ENCODE data around the gene AHRR.
"Not testable (repeated sequence)": the region's sequence is repeated elsewhere in the genome, so short reads cannot be mapped to it uniquely, and the experiment has no call there.

The AHRR gene

GRCh38 chr5:473551-474192 lies 152.2 kb downstream of the AHRR start:
- no peak for TF ChIP-seq CTCF (IDR thresholded peaks at IDR 0.05; ENCODE audit: control extremely low read depth, extremely low read depth, low read depth, missing control alignments)
- no peak for DNase-seq (ENCODE audit: extremely low spot score)
- ChIA-PET POLR2A (interaction anchor here (0.6 to 1.4 kb wide), 2 partner anchors 28 to 70 kb away, joined by 4 read pairs; no protein-coding TSS in a partner anchor), CTCF (interaction anchor here (1.3 to 3.0 kb wide), 2 partner anchors 27 to 157 kb away, joined by 4 to 22 read pairs; no protein-coding TSS in a partner anchor)

DNA sequence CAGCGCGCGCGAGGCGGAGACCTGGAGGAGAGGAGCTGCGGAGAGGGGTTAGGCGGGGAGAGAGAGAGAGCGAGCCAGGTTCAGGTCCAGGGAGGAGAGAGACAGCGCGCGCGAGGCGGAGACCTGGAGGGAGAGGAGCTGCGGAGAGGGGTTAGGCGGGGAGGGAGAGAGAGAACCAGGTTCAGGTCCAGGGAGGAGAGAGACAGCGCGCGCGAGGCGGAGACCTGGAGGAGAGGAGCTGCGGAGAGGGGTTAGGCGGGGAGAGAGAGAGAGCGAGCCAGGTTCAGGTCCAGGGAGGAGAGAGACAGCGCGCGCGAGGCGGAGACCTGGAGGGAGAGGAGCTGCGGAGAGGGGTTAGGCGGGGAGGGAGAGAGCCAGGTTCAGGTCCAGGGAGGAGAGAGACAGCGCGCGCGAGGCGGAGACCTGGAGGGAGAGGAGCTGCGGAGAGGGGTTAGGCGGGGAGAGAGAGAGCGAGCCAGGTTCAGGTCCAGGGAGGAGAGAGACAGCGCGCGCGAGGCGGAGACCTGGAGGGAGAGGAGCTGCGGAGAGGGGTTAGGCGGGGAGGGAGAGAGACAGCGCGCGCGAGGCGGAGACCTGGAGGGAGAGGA lies 152.8 kb downstream of the AHRR start:
- POLR2A ChIA-PET: interaction anchor here (0.6 to 1.4 kb wide), 2 partner anchors 28 to 69 kb away, joined by 4 read pairs; no protein-coding TSS in a partner anchor
- CTCF ChIA-PET: interaction anchor here (1.0 to 3.0 kb wide), 3 partner anchors 10 to 157 kb away, joined by 3 to 22 read pairs (median 4); no protein-coding TSS in a partner anchor
- not testable (repeated sequence) for DNase-seq (ENCODE audit: extremely low spot score)

- CTCF ChIA-PET: interaction anchor here (1.0 kb wide), 2 partner anchors 9 to 158 kb away, joined by 3 to 4 read pairs; no protein-coding TSS in a partner anchor
- DNase-seq (ENCODE audit: extremely low spot score): no peak
- POLR2A ChIA-PET: no interaction called here
- TF ChIP-seq CTCF (IDR thresholded peaks at IDR 0.05; ENCODE audit: control extremely low read depth, extremely low read depth, low read depth, missing control alignments): no peak
Measured at GRCh38 chr5:474840-475661, 153.5 kb downstream of the AHRR start.

GRCh38 chr5:475704-476101 lies 154.2 kb downstream of the AHRR start:
- DNase-seq (ENCODE audit: extremely low spot score): no peak
- TF ChIP-seq CTCF (IDR thresholded peaks at IDR 0.05; ENCODE audit: control extremely low read depth, extremely low read depth, low read depth, missing control alignments): no peak
- ChIA-PET CTCF (interaction anchor here (1.0 to 2.4 kb wide), 2 partner anchors 29 to 158 kb away, joined by 4 to 7 read pairs; no protein-coding TSS in a partner anchor), POLR2A (no interaction called here)

DNA sequence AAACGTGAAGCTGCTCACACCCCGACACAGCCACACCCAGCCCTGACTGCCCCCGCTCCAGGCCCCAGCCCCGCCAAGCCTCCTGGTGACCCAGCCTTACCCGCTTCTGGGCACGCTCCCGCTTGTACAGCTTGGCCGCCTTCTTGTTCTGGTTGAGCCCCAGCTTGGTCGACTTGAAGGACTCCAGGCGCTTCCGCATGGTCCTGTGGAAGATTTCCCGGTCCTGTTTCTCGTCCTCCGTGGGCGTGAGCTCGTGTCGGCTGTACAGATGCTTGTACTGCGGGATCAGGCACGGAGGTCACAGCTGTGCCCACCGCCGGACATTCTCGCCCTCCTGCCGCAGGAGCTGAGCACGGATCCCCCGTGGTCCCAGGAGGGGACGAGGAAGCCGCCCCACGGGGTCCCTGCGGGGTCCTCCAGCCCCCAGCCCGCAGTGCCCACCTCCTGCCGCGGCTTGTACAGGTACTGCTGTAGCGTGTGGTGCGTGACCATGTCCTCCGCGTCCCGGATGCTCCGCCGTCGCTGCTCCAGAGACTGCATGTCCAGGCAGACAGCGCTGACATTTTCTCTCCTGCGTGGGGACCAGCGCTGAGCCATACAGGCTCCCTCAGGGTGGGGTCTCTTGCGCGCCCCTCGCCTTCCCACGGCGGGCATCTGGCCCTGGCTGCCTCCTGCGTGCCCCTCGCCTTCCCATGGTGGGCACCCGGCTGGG lies 154.7 kb downstream of the AHRR start:
- ChIA-PET POLR2A (interaction anchor here (0.6 kb wide), 1 partner anchor 73 kb away, joined by 3 read pairs; no protein-coding TSS in a partner anchor), CTCF (interaction anchor here (1.0 to 2.4 kb wide), 2 partner anchors 30 to 159 kb away, joined by 4 to 7 read pairs; no protein-coding TSS in a partner anchor)
- no peak for TF ChIP-seq CTCF (IDR thresholded peaks at IDR 0.05; ENCODE audit: control extremely low read depth, extremely low read depth, low read depth, missing control alignments)
- DNase-seq (ENCODE audit: extremely low spot score): no peak

- TF ChIP-seq CTCF (IDR thresholded peaks at IDR 0.05; ENCODE audit: control extremely low read depth, extremely low read depth, low read depth, missing control alignments): no peak
- DNase-seq (ENCODE audit: extremely low spot score): no peak
- POLR2A ChIA-PET: interaction anchor here (0.6 kb wide), 1 partner anchor 74 kb away, joined by 3 read pairs; no protein-coding TSS in a partner anchor
- CTCF ChIA-PET: interaction anchor here (2.4 kb wide), 1 partner anchor 30 kb away, joined by 7 read pairs; no protein-coding TSS in a partner anchor
Measured at GRCh38 chr5:476814-477175, 155.3 kb downstream of the AHRR start.

Data from GM10248 (cell line).